GM21390 (cell line): ENCODE measurements around the gene ATP7B.
A peak's percentile ranks its signal among the peaks of the same experiment; 100 is the strongest.

Experiments used
- ATAC-seq: cut with Tn5 transposase; IDR thresholded peaks from one replicate; pipeline ENCODE4 v1.9.1; 2021; ENCODE audit not compliant: unreplicated experiment

Gene ATP7B

DNA sequence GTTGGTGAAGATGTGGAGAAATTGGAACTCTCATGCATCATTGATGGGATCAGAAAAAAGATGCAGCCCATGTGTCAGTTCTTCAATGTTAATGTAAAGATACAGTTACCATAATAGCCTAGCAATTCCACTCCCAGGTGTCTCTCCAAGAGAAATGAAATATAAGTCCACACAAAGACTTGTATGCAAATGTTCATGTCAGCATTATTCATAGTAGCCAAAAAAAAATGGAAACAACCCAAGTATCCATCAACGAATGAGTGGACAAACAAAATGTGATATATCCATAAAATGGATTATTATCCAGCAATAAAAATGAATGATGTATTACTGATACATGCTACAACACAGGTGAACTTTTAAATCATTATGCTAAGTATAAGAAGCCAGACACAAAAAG is 110.8 kb downstream of the ATP7B start:
- no peak for ATAC-seq

DNA sequence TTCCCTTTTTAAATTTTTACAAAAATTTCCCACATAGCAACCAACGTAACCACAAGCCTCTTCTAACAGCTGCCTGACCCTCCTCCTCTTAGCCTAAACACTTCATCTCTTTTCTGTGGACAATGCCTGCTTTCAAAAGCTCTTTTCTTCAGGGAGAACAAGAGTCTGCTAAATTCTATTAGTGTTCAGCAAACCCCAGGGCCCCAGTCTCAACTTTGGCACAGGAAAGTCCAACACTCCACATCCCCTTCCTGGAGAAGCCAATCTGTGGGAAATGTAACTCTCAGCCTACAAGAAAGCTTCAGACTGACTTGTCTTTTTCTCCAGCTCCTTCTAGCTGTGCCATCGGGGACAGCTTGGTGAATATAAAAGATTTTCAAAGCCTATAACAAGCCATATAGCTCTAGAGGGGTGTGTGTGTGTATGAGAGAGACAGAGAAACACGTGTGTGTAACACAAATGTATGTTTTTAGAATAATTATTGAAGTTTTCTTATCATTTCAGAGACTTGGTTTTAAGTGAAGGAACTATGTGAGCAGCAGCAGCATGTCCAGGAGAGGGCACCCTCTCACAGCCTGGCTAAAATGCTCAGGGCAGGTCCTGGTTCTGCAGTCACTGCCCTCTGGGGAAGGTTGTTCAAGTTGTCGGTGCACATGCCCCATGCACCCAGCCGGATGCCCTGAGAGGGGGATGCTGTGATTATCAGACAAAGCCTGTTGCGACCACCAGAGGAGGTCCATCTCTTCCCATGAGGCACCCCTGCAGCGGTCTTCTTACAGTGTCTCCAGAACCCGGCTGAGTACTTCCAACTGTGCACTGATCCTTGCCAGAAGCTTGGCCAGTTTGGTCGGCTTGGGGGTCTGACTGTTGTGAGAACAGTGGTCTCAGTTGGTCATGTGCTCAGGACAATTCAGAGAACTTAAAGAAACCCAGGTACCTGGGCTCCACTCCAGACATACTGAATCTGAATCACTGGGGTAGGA is 115.1 kb downstream of the ATP7B start:
- peak; percentile 57 for ATAC-seq

DNA sequence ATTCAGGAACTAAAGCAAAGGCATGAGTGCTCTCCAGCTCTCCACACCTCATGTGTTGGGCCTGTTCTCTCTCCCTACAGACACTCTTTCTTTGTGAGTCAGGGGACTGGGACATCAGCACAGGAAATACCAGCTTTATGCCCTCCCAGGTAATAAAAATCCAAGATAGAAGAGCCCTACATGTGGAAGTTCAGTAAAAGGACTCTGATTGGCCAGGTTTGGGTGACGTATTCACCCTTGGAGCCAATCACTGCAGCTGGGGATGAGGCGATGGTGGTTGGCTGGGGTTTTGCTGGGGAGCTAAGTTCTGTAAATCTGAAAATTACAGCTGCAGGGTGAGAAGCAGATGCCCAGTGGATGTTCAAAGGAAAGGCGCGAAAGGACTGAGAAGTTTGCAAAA is 117.0 kb downstream of the ATP7B start:
- ATAC-seq = no peak

DNA sequence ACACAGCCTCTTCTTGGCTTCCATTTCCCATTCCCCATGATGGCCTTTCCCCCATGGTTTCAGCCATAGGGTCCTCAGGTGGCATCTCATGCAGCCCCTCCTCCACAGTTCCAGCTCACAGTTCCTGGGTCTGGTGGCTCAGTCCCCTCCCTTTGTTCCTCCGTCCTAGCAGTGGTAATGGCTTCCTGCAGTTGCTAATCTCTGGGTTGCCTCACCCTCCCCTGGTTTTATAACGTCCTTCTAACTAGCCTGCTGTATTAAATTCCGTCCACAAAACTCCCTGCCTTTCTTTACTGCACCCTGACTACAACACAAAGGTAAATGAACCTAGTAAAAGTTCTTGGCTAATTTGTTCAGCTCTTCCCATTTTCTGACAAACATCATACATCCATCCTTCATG is 118.6 kb downstream of the ATP7B start:
- ATAC-seq = no peak

DNA sequence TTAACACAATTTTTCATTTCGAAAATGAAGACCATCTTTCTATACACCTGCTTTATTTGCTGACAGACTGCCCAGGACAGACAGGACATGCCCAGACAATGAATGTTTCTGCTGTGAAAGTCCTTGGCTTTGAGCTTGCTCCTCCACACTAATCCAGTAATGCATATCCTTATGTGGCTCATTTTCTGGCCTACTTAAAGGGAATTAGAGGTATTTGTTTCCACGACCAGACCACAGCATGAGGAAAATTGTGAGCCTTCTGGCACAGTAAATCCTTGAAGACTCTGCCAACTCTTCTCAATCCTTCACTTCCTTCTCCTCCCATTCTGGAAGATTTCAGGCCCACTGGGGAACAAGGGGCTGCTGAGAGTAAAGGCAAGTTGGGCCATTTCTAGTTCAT is 123.8 kb downstream of the ATP7B start:
- no peak for ATAC-seq

DNA sequence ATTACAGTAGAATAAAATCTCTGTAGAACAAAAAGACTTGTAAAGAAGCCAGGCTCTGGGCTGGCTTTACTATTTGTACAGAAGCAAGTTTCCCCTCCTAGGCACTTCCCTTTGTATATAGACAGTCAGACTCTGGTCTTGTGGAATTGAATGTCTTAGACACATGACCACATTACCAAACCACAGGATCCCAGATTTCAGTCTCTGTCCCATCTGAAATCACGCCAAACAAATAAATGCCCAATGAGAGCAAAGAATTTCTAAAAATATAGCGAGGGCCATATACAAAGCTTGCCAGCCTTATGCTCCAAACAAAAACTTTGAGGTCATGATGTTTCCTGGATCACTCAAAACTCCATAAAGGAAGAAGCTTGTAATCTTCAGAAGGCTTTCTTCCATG is 125.6 kb downstream of the ATP7B start:
- no peak for ATAC-seq

DNA sequence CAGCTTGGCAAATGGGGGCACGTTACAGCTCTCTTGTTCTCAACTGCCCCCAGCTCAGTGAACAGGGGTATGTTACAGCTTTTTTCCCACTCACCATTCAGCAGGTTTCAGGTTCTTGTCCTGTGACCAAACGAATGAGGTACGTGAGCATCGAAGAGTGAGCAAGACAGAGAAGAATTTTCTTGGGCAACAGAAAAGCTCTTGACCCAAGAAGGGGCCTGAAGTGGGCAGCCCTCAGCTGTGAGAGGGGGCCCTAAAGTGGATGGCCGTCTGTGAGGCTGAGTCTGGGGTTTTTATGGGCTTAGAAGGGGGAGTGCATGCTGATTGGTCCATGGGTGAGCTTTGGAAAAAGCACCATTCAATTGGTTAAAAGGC is 128.0 kb downstream of the ATP7B start:
- no peak for ATAC-seq
